ENCODE measurements around the gene FTCDNL1. TPM values are rescaled to one million over a fixed set of nuclear protein-coding genes. Genes with fewer than 3 reads are reported as not detected.

FTCDNL1 gene
- total and polyA plus RNA-seq, 2 of the 13 experiments (the other 11 are each of a cell fraction or from before 2014, with no cell fraction given), result 0.98 to 1.4 TPM

DNA sequence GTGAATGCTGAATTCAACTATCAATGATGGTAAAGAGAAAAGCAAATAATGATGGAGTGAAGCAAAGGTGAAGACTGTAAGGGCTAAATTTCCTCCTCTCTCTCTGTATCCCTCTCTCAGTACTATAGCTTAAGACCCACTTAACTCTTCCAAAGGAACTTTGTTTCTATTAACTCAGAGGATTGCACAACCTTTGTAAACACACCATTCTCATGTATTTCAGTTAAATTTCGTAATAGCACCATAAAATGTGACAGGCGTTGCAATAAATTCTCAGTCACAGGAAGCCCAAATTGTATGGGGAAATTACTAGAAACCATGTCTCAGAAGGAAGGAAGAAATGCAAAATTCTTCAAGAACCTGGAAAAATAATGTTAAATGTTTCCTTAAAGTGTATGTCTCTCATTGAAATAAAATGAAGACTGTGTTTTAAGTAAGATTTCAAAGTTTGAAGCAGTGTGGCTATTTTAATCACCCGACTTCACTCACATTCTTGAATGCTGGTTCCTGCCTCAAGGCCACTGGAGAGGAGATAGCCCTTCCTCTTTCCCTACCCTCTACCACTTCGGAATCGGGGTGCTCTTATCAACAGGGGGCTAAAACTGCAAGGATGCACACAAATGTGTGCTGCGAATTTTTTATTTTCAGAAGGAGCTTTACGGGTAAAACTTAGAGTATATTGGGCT lies 112.1 kb downstream of the FTCDNL1 start (continued):
- TF ChIP-seq ZNF354B (CRISPR knock-in tag; IDR thresholded peaks at IDR 0.05) (no peak), ZNF33A (CRISPR knock-in tag; IDR thresholded peaks at IDR 0.05; ENCODE audit: borderline replicate concordance) (no peak), TGIF2 (CRISPR knock-in tag; IDR thresholded peaks at IDR 0.05) (peak; percentile 42; the same call in 1 of the 2 replicates), TEAD3 (CRISPR knock-in tag; optimal IDR thresholded peaks at IDR 0.05; ENCODE audit: borderline replicate concordance) (peak; percentile 12), ZNF788 (CRISPR knock-in tag; IDR thresholded peaks at IDR 0.05; ENCODE audit: borderline replicate concordance) (no peak), ISL2 (CRISPR knock-in tag; IDR thresholded peaks at IDR 0.05) (peak; percentile 93), FOXA1 (IDR thresholded peaks at IDR 0.05) (no peak), FOXA1 (CRISPR knock-in tag; IDR thresholded peaks at IDR 0.05) (peak; percentile 95), ZBTB8A (CRISPR knock-in tag; IDR thresholded peaks at IDR 0.05; ENCODE audit: borderline replicate concordance, low read depth) (no peak), ZNF720 (CRISPR knock-in tag; IDR thresholded peaks at IDR 0.05) (no peak), ZNF562 (CRISPR knock-in tag; IDR thresholded peaks at IDR 0.05; ENCODE audit: borderline replicate concordance) (no peak), GABPB1 (CRISPR knock-in tag; IDR thresholded peaks at IDR 0.05) (no peak), ZNF879 (CRISPR knock-in tag; IDR thresholded peaks at IDR 0.05) (no peak)
- TF ChIP-seq, protein P1, sequence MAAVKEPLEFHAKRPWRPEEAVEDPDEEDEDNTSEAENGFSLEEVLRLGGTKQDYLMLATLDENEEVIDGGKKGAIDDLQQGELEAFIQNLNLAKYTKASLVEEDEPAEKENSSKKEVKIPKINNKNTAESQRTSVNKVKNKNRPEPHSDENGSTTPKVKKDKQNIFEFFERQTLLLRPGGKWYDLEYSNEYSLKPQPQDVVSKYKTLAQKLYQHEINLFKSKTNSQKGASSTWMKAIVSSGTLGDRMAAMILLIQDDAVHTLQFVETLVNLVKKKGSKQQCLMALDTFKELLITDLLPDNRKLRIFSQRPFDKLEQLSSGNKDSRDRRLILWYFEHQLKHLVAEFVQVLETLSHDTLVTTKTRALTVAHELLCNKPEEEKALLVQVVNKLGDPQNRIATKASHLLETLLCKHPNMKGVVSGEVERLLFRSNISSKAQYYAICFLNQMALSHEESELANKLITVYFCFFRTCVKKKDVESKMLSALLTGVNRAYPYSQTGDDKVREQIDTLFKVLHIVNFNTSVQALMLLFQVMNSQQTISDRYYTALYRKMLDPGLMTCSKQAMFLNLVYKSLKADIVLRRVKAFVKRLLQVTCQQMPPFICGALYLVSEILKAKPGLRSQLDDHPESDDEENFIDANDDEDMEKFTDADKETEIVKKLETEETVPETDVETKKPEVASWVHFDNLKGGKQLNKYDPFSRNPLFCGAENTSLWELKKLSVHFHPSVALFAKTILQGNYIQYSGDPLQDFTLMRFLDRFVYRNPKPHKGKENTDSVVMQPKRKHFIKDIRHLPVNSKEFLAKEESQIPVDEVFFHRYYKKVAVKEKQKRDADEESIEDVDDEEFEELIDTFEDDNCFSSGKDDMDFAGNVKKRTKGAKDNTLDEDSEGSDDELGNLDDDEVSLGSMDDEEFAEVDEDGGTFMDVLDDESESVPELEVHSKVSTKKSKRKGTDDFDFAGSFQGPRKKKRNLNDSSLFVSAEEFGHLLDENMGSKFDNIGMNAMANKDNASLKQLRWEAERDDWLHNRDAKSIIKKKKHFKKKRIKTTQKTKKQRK (IDR thresholded peaks at IDR 0.05; ENCODE audit: low read length), result no peak
- TF ChIP-seq, protein P2, sequence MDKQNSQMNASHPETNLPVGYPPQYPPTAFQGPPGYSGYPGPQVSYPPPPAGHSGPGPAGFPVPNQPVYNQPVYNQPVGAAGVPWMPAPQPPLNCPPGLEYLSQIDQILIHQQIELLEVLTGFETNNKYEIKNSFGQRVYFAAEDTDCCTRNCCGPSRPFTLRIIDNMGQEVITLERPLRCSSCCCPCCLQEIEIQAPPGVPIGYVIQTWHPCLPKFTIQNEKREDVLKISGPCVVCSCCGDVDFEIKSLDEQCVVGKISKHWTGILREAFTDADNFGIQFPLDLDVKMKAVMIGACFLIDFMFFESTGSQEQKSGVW (CRISPR knock-in tag; IDR thresholded peaks at IDR 0.05; ENCODE audit: borderline replicate concordance), result no peak
- TF ChIP-seq, protein P3, sequence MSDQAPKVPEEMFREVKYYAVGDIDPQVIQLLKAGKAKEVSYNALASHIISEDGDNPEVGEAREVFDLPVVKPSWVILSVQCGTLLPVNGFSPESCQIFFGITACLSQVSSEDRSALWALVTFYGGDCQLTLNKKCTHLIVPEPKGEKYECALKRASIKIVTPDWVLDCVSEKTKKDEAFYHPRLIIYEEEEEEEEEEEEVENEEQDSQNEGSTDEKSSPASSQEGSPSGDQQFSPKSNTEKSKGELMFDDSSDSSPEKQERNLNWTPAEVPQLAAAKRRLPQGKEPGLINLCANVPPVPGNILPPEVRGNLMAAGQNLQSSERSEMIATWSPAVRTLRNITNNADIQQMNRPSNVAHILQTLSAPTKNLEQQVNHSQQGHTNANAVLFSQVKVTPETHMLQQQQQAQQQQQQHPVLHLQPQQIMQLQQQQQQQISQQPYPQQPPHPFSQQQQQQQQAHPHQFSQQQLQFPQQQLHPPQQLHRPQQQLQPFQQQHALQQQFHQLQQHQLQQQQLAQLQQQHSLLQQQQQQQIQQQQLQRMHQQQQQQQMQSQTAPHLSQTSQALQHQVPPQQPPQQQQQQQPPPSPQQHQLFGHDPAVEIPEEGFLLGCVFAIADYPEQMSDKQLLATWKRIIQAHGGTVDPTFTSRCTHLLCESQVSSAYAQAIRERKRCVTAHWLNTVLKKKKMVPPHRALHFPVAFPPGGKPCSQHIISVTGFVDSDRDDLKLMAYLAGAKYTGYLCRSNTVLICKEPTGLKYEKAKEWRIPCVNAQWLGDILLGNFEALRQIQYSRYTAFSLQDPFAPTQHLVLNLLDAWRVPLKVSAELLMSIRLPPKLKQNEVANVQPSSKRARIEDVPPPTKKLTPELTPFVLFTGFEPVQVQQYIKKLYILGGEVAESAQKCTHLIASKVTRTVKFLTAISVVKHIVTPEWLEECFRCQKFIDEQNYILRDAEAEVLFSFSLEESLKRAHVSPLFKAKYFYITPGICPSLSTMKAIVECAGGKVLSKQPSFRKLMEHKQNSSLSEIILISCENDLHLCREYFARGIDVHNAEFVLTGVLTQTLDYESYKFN (CRISPR knock-in tag; conservative IDR thresholded peaks at IDR 0.05), result peak; percentile 79
- TF ChIP-seq, protein P4, sequence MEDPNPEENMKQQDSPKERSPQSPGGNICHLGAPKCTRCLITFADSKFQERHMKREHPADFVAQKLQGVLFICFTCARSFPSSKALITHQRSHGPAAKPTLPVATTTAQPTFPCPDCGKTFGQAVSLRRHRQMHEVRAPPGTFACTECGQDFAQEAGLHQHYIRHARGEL (CRISPR knock-in tag; IDR thresholded peaks at IDR 0.05), result no peak
- TF ChIP-seq, protein P5, sequence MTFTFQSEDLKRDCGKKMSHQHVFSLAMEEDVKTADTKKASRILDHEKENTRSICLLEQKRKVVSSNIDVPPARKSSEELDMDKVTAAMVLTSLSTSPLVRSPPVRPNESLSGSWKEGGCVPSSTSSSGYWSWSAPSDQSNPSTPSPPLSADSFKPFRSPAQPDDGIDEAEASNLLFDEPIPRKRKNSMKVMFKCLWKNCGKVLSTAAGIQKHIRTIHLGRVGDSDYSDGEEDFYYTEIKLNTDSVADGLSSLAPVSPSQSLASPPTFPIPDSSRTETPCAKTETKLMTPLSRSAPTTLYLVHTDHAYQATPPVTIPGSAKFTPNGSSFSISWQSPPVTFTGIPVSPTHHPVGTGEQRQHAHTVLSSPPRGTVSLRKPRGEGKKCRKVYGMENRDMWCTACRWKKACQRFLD (CRISPR knock-in tag; IDR thresholded peaks at IDR 0.05; ENCODE audit: borderline replicate concordance), result no peak
